C4-2B (cell line): Measurements from ENCODE around the gene BRMS1.

ENCODE experiments used
- H3K27ac ChIP-seq: fragments of 450-650 bp; 2 replicates; pipeline ENCODE4 v1.5.1; 2017
- ZFX ChIP-seq: fragments of 450-650 bp; IDR thresholded peaks from 2 replicates; pipeline ENCODE4 v1.6.1; 2017
- TF ChIP-seq, protein P1 (sequence below): fragments of 450-650 bp; conservative IDR thresholded peaks from 2 replicates; pipeline ENCODE4 v1.5.1; 2017; ENCODE audit warnings: mild to moderate bottlenecking

BRMS1 gene

GRCh38 chr11:66335531-66336233, 9.2 kb downstream of the BRMS1 start:
- no peak for TF ChIP-seq ZFX
- TF ChIP-seq, protein P1, sequence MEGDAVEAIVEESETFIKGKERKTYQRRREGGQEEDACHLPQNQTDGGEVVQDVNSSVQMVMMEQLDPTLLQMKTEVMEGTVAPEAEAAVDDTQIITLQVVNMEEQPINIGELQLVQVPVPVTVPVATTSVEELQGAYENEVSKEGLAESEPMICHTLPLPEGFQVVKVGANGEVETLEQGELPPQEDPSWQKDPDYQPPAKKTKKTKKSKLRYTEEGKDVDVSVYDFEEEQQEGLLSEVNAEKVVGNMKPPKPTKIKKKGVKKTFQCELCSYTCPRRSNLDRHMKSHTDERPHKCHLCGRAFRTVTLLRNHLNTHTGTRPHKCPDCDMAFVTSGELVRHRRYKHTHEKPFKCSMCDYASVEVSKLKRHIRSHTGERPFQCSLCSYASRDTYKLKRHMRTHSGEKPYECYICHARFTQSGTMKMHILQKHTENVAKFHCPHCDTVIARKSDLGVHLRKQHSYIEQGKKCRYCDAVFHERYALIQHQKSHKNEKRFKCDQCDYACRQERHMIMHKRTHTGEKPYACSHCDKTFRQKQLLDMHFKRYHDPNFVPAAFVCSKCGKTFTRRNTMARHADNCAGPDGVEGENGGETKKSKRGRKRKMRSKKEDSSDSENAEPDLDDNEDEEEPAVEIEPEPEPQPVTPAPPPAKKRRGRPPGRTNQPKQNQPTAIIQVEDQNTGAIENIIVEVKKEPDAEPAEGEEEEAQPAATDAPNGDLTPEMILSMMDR, result no peak
- no peak overlapping the region for H3K27ac ChIP-seq

- no peak overlapping the region for H3K27ac ChIP-seq
- TF ChIP-seq, protein P1, result no peak
- no peak for TF ChIP-seq ZFX
Measured at GRCh38 chr11:66334605-66335442, 10.1 kb downstream of the BRMS1 start.

DNA sequence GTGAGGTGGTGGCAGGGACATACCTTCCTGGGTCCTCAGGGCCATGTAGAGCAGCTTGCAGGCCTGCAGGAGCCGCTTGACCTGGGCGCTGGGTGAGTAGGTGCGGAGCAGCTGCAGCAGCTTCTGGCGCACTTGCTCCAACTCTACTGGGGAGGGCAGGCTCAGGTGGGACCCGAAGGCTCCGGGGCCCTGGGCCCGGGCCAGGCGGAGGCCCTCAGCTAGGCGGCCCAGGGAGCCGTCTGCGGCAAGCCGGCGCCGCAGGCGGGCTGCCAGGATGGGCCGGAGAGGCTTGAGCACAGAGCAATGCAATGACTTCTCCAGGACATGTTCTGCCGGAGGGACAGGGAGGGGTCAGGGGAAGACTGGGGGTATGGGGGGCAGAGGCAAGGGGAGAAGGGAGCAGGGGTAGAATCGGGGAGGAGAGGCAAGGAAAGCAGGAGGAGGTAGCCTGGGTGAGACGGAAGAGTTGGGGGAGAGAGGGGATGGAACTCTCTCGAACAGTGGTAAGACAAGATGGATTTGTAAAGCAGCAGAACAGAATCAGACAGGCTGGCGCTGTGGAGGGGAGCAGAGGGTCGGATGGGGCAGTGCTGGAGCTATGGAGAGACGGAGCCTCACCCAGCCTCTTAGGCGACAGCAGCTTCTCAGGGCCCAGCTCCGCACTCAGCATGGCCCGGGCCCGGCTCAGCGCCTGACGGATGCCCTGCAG, 10.9 kb downstream of the BRMS1 start:
- no peak for TF ChIP-seq ZFX
- TF ChIP-seq, protein P1, result no peak
- no peak overlapping the region for H3K27ac ChIP-seq

DNA sequence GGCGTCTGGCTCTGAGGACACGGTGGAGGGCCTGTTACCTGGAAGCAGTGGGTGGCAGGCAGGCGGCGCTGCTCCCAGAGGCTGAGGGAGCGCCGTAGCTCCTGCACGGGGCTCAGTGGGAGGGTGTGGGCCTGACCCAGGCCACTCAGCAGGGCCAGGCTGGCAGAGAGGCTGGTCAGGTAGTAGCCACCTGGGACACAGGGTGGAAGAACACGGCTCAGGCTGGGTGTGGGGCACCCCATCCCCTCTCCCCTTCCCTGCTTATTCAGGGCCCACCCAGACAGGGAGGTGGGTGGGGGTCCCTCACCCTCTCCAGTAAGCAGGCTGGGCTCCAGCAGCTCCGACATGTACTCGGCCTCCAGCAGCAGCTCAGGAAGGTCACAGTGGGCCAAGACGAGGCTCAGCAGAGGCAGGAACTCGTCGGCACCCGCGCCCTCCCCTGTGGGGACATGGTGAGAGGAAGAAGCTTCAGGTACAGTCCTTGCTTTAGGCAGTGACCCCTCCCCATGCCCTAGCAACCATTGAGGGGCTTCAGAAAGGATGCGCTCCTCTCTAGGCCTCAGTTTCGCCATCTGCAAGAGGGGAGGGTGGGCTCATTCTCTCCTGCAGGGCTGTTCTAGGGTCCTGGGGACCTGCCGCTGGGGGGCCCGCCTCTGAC, 11.6 kb downstream of the BRMS1 start:
- H3K27ac ChIP-seq, result no peak overlapping the region
- TF ChIP-seq, protein P1, result no peak
- no peak for TF ChIP-seq ZFX

- TF ChIP-seq, protein P1, result no peak
- no peak for TF ChIP-seq ZFX
- H3K27ac ChIP-seq, result no peak overlapping the region
Measured at GRCh38 chr11:66332371-66333219, 12.3 kb downstream of the BRMS1 start.

DNA sequence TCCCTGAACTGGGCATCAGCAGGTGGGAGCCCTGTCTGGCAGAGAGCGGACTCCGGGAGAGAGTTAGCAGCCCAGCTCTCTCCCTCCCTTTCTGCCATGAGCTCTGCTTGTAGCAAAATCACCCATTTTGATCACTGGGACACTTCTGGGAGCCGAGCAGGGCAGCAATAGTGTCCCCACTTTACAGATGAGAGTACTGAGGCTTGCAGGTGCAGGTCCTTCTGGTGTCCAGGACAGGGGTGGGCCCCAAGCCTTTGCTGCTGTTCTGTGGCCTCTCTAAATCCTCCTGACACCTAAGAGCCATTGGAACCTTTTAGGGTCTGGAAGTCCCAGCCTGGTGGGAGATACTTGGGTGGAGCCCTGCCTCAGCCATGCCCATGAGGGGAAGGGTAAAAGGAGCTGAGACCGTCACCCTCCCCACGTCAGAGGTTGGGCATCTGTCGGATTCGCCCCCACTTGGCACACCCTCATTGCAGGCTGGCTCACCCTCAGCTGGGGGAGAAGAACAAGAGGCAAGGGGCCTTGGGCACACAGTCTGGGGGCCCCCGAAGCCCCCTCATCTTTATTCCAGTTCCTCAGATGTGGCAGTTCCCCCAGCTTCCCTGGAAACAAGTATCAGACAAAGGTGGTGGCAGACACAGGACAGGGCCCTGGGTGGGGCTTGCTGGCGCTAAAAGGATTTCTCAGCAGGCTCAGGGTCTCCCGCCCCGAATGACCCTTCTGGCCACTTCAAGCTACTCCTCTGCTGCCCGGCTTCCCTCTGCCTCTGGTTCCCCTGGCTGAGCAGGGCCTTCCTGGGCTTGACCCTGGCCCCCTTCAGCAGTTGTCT, 13.1 kb downstream of the BRMS1 start:
- no peak overlapping the region for H3K27ac ChIP-seq
- TF ChIP-seq, protein P1, result no peak
- TF ChIP-seq ZFX, result no peak
